Vagina (tissue), 2 donors: ENCODE data around the gene HDHD3. TPM values are rescaled to one million over a fixed set of nuclear protein-coding genes. Genes with fewer than 3 reads are reported as not detected.

Experiments
- DNase-seq, 2 donors: peaks; one replicate each; pipeline ENCODE4 v3.0.0-alpha.2; 2017; ENCODE audit errors: extremely low spot score in 2 of 2
- H3K27ac ChIP-seq: fragments of 200-600 bp; sonication (generic); one replicate; pipeline ENCODE4 v1.5.1; 2019
- H3K27me3 ChIP-seq: fragments of 200-600 bp; sonication (generic); one replicate; pipeline ENCODE4 v1.5.1; 2019
- H3K36me3 ChIP-seq, 2 donors: fragments of 200-600 bp; sonication (generic); one replicate each; pipeline ENCODE4 v1.5.1; 2017 to 2019
- H3K4me1 ChIP-seq: fragments of 200-600 bp; sonication (generic); one replicate; pipeline ENCODE4 v1.5.1; 2019
- H3K4me3 ChIP-seq, 2 donors: fragments of 200-600 bp; sonication (generic); 1 replicate in 1 of 2; 2 replicates in 1 of 2; pipeline ENCODE4 v1.5.1; 2016 to 2019
- H3K9me3 ChIP-seq: fragments of 200-600 bp; sonication (generic); one replicate; pipeline ENCODE4 v1.5.1; 2019
- CTCF ChIP-seq, 3 experiments: fragments of 450-650 bp in 2 of 3; fragments of 200-600 bp in 1 of 3; sonication (generic) in 1 of 3; IDR thresholded peaks; one replicate each; pipeline ENCODE4 v1.5.1; 2017 to 2019; ENCODE audit warnings: antibody characterized with exemption in 3 of 3, mild to moderate bottlenecking in 2 of 3, moderate library complexity in 2 of 3
- POLR2A ChIP-seq, 2 donors: fragments of 450-650 bp; IDR thresholded peaks; one replicate each; pipeline ENCODE4 v1.6.1; 2017; ENCODE audit warnings: antibody characterized with exemption in 2 of 2, mild to moderate bottlenecking in 2 of 2, moderate library complexity in 2 of 2
- POLR2AphosphoS5 ChIP-seq, 2 donors: sonication (generic); formaldehyde crosslinking; IDR thresholded peaks; one replicate each; pipeline ENCODE4 v1.9.0; 2017; ENCODE audit warnings: antibody characterized with exemption in 2 of 2, mild to moderate bottlenecking in 2 of 2, low read depth in 1 of 2; ENCODE audit not compliant: insufficient read depth in 1 of 2
- intact Hi-C: fragments of 100-400 bp; cut with DNase I; formaldehyde crosslinking; loops from one replicate; pipeline ENCODE4 v1.15.1; 2023
- total RNA-seq: library from RNA; depleted of rRNA; stranded (reverse); fragments of >200 nt; gene quantifications from one replicate; pipeline ENCODE4 v1.2.3, GENCODE V29; 2016

Gene HDHD3
- total RNA-seq, 1 donor from 2014 or later: 31.7 TPM

GRCh38 chr9:113364951-113365350, 11.8 kb downstream of the HDHD3 start:
- no peak for TF ChIP-seq POLR2AphosphoS5 (IDR thresholded peaks at IDR 0.05; ENCODE audit: insufficient read depth in 1 of 2, low read depth in 1 of 2)
- no peak for TF ChIP-seq POLR2A (IDR thresholded peaks at IDR 0.05)
- no peak for TF ChIP-seq CTCF (IDR thresholded peaks at IDR 0.05)
- no peak overlapping the region for H3K27ac ChIP-seq
- DNase-seq: no peak
- H3K4me3 ChIP-seq: no peak overlapping the region
- intact Hi-C loops: no loop called here
- H3K27me3 ChIP-seq: no peaks in the 10 kb centered on the region
- no peaks in the 10 kb centered on the region for H3K36me3 ChIP-seq
- no peaks in the 10 kb centered on the region for H3K4me1 ChIP-seq
- no peaks in the 10 kb centered on the region for H3K9me3 ChIP-seq

GRCh38 chr9:113363336-113363735, 13.4 kb downstream of the HDHD3 start:
- intact Hi-C loops: no loop called here
- TF ChIP-seq CTCF (IDR thresholded peaks at IDR 0.05) (no peak), POLR2A (IDR thresholded peaks at IDR 0.05) (no peak), POLR2AphosphoS5 (IDR thresholded peaks at IDR 0.05; ENCODE audit: insufficient read depth in 1 of 2, low read depth in 1 of 2) (no peak)
- no peak for DNase-seq
- no peaks in the 10 kb centered on the region for H3K4me1 ChIP-seq
- H3K4me3 ChIP-seq: no peak overlapping the region
- H3K9me3 ChIP-seq: no peaks in the 10 kb centered on the region
- H3K36me3 ChIP-seq: no peaks in the 10 kb centered on the region
- H3K27ac ChIP-seq: no peak overlapping the region
- H3K27me3 ChIP-seq: no peaks in the 10 kb centered on the region

GRCh38 chr9:113361304-113362018, 15.3 kb downstream of the HDHD3 start:
- TF ChIP-seq POLR2A (IDR thresholded peaks at IDR 0.05): no peak
- no peak for TF ChIP-seq POLR2AphosphoS5 (IDR thresholded peaks at IDR 0.05; ENCODE audit: insufficient read depth in 1 of 2, low read depth in 1 of 2)
- no peak for TF ChIP-seq CTCF (IDR thresholded peaks at IDR 0.05)
- H3K4me3 ChIP-seq: no peak overlapping the region
- no peak for DNase-seq
- H3K9me3 ChIP-seq: no peaks in the 10 kb centered on the region
- H3K27me3 ChIP-seq: no peaks in the 10 kb centered on the region
- intact Hi-C loops: no loop called here
- no peaks in the 10 kb centered on the region for H3K36me3 ChIP-seq
- H3K27ac ChIP-seq: no peak overlapping the region
- H3K4me1 ChIP-seq: no peaks in the 10 kb centered on the region

- TF ChIP-seq POLR2A (IDR thresholded peaks at IDR 0.05) (no peak), CTCF (IDR thresholded peaks at IDR 0.05) (no peak), POLR2AphosphoS5 (IDR thresholded peaks at IDR 0.05; ENCODE audit: insufficient read depth in 1 of 2, low read depth in 1 of 2) (no peak)
- no peaks in the 10 kb centered on the region for H3K36me3 ChIP-seq
- intact Hi-C loops: no loop called here
- H3K4me1 ChIP-seq: no peaks in the 10 kb centered on the region
- H3K4me3 ChIP-seq: no peak overlapping the region
- no peak for DNase-seq
- no peaks in the 10 kb centered on the region for H3K27me3 ChIP-seq
- H3K27ac ChIP-seq: no peak overlapping the region
- no peaks in the 10 kb centered on the region for H3K9me3 ChIP-seq
These were observed 16.4 kb downstream of the HDHD3 start for GRCh38 chr9:113360242-113360842.

GRCh38 chr9:113359385-113359784, 17.4 kb downstream of the HDHD3 start:
- H3K27ac ChIP-seq: no peak overlapping the region
- intact Hi-C loops: no loop called here
- no peak for DNase-seq

More at GRCh38 chr9:113359385-113359784, 17.4 kb downstream of the HDHD3 start:
- H3K27me3 ChIP-seq: no peaks in the 10 kb centered on the region
- no peaks in the 10 kb centered on the region for H3K4me1 ChIP-seq
- no peak overlapping the region for H3K4me3 ChIP-seq
- H3K9me3 ChIP-seq: no peaks in the 10 kb centered on the region
- TF ChIP-seq POLR2AphosphoS5 (IDR thresholded peaks at IDR 0.05; ENCODE audit: insufficient read depth in 1 of 2, low read depth in 1 of 2) (no peak), POLR2A (IDR thresholded peaks at IDR 0.05) (no peak), CTCF (IDR thresholded peaks at IDR 0.05) (no peak)
- no peaks in the 10 kb centered on the region for H3K36me3 ChIP-seq
